ENCODE data around the gene COQ8A.

GRCh38 chr1:226950871-226951270 is 10.8 kb downstream of the COQ8A start:
- TF ChIP-seq, protein P1, sequence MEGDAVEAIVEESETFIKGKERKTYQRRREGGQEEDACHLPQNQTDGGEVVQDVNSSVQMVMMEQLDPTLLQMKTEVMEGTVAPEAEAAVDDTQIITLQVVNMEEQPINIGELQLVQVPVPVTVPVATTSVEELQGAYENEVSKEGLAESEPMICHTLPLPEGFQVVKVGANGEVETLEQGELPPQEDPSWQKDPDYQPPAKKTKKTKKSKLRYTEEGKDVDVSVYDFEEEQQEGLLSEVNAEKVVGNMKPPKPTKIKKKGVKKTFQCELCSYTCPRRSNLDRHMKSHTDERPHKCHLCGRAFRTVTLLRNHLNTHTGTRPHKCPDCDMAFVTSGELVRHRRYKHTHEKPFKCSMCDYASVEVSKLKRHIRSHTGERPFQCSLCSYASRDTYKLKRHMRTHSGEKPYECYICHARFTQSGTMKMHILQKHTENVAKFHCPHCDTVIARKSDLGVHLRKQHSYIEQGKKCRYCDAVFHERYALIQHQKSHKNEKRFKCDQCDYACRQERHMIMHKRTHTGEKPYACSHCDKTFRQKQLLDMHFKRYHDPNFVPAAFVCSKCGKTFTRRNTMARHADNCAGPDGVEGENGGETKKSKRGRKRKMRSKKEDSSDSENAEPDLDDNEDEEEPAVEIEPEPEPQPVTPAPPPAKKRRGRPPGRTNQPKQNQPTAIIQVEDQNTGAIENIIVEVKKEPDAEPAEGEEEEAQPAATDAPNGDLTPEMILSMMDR (IDR thresholded peaks at IDR 0.05; ENCODE audit: poor library complexity): no peak
- no peak for TF ChIP-seq EZH2 (IDR thresholded peaks at IDR 0.05; ENCODE audit: borderline replicate concordance)
- no peak for TF ChIP-seq EZH2phosphoT487 (IDR thresholded peaks at IDR 0.05; ENCODE audit: low read depth, severe bottlenecking, unreplicated experiment)

All from hepatocyte (in vitro differentiated cells).